Ishikawa (cell line): ENCODE results near the gene PCCB.

Experiments
- CEBPB ChIP-seq: IDR thresholded peaks from 2 replicates; pipeline ENCODE4 v1.6.1; 2012
- EP300 ChIP-seq: IDR thresholded peaks from 2 replicates; pipeline ENCODE4 v1.6.1; 2012; ENCODE audit warnings: borderline replicate concordance
- TEAD4 ChIP-seq: IDR thresholded peaks from 2 replicates; pipeline ENCODE4 v1.6.1; 2012
- ZBTB7A ChIP-seq: IDR thresholded peaks from 2 replicates; pipeline ENCODE4 v1.6.1; 2012; ENCODE audit warnings: low read depth

DNA sequence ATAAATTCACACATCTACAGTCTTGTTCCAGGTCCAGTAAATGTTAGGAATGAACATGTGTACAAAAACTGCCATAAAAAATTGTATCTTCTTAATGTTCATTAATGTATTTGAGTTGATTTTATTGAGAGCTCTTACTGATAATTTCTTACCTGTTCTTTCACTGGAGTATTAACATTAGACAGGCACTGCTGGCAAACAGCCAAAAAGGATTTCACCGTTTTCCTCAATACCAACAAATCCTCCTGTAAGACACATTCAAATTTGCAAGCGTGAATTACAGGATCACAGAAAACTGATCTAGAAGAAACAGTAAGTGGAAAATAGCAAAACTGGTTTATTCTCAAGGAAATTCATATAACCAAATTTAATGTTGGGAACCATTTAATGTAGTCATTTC lies 127.4 kb downstream of the PCCB start:
- TF ChIP-seq EP300 (no peak), ZBTB7A (no peak), CEBPB (no peak), TEAD4 (no peak)
